SK-N-MC (cell line): ENCODE measurements around the gene SHISA2.

ENCODE experiments used
- EZH2 ChIP-seq: fragments of 200-600 bp; sonication (generic); IDR thresholded peaks from one replicate; pipeline ENCODE4 v1.6.1; 2017; ENCODE audit warnings: antibody characterized with exemption
- FOXP2 ChIP-seq: optimal IDR thresholded peaks from 2 replicates; pipeline ENCODE3; 2011; ENCODE audit warnings: mild to moderate bottlenecking, moderate library complexity; ENCODE audit not compliant: insufficient read depth; ENCODE audit errors: extremely low read length, control extremely low read depth
- POLR2AphosphoS5 ChIP-seq: IDR thresholded peaks from 2 replicates; pipeline ENCODE4 v1.6.1; 2012; ENCODE audit warnings: mild to moderate bottlenecking, low read depth, low read length, borderline replicate concordance

DNA sequence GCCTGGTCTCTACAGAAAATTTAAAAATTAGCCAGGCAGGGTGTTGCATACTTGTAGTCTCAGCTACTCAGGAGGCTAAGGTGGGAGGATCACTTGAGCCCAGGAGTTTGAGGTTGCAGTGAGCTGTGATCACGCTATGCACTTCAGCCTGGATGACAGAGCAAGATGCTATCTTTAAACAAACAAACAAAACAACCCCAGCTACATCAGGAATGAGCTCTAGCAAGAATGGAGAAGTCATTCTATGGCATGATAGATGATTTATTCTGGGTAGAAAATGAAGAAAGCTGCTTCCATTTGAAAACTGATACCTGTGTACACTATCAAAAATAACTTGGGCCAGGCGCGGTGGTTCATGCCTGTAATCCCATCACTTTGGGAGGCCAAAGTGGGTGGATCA lies 15.8 kb upstream of the SHISA2 start:
- TF ChIP-seq POLR2AphosphoS5 (no peak), EZH2 (no peak), FOXP2 (no peak)
